B cell (primary cell): ENCODE results near the gene FHIT. TPM values are rescaled to one million over a fixed set of nuclear protein-coding genes. Genes with fewer than 3 reads are reported as not detected.

Source experiments
- ATAC-seq: fragments of 200-7000 bp; cut with Tn5 transposase; one replicate; pipeline ENCODE4 v1.10.0; 2021; ENCODE audit warnings: low read depth, mild to moderate bottlenecking, moderate number of reproducible peaks, moderate library complexity
- CTCF ChIA-PET: fragments of 350-600 bp; sonication (Branson Sonifier 250); formaldehyde crosslinking; loops from one replicate; lab custom pipeline; 2021; ENCODE audit warnings: antibody characterized with exemption, inconsistent platforms; lab: Charles Lee
- POLR2A ChIA-PET: fragments of 350-600 bp; sonication (Branson Sonifier 250); formaldehyde crosslinking; loops from one replicate; lab custom pipeline; 2021; ENCODE audit warnings: antibody characterized with exemption; lab: Charles Lee
- DNase-seq: peaks from one replicate; pipeline ENCODE4 v3.0.0; 2013
- H2AFZ ChIP-seq: 2 replicates; pipeline ENCODE4 v1.6.1; 2012; ENCODE audit warnings: mild to moderate bottlenecking, low read depth, low read length; ENCODE audit not compliant: insufficient read depth, poor library complexity, severe bottlenecking
- H3K27ac ChIP-seq, 2 donors: 1 replicate in 1 of 2; 2 replicates in 1 of 2; pipeline ENCODE4 v1.5.1; 2012 to 2013; ENCODE audit warnings: low read length in 2 of 2, mild to moderate bottlenecking in 2 of 2, moderate library complexity in 1 of 2
- H3K27me3 ChIP-seq, 4 experiments: fragments of 200-600 bp in 1 of 4; sonication (generic) in 1 of 4; replicated peaks in 1 of 4; 1 replicate in 2 of 4; 2 replicates in 2 of 4; pipeline versions ENCODE4 v1.6.1 to v1.7.0; 2013 to 2016; ENCODE audit warnings: low read length in 3 of 4, mild to moderate bottlenecking in 2 of 4, mixed read lengths in 1 of 4, moderate library complexity in 1 of 4; ENCODE audit not compliant: insufficient read depth in 4 of 4, control insufficient read depth in 3 of 4; ENCODE audit errors: control extremely low read depth in 1 of 4
- H3K36me3 ChIP-seq, 2 experiments: replicated peaks in 1 of 2; 1 replicate in 1 of 2; 2 replicates in 1 of 2; pipeline versions ENCODE4 v1.6.1 to v1.7.1; 2013; ENCODE audit warnings: low read length in 1 of 2; ENCODE audit not compliant: insufficient read depth in 2 of 2, control insufficient read depth in 1 of 2; ENCODE audit errors: control extremely low read depth in 1 of 2, extremely low read depth in 1 of 2
- H3K4me1 ChIP-seq, 2 donors: fragments of 200-600 bp in 1 of 2; sonication (generic) in 1 of 2; 1 replicate in 1 of 2; 2 replicates in 1 of 2; pipeline versions ENCODE4 v1.5.1 to v1.6.1; 2013 to 2017; ENCODE audit warnings: low read length in 2 of 2; ENCODE audit not compliant: control insufficient read depth in 2 of 2, insufficient read depth in 2 of 2
- H3K4me2 ChIP-seq: replicated peaks from 2 replicates; pipeline ENCODE3; 2012; ENCODE audit warnings: mild to moderate bottlenecking, low read depth, low read length; ENCODE audit not compliant: poor library complexity, severe bottlenecking
- H3K4me3 ChIP-seq, 5 experiments: fragments of 200-600 bp in 1 of 5; sonication (generic) in 1 of 5; 1 replicate in 3 of 5; 2 replicates in 2 of 5; pipeline versions ENCODE4 v1.5.1 to v1.7.0; 2011 to 2016; ENCODE audit warnings: low read length in 4 of 5, mild to moderate bottlenecking in 4 of 5, low read depth in 2 of 5, control low read depth in 1 of 5, moderate library complexity in 1 of 5; ENCODE audit not compliant: insufficient read depth in 1 of 5; ENCODE audit errors: control extremely low read depth in 1 of 5, extremely low read depth in 1 of 5
- H3K79me2 ChIP-seq: fragments of 200-600 bp; sonication (generic); one replicate; pipeline ENCODE4 v1.6.0; 2016; ENCODE audit warnings: low read length; ENCODE audit not compliant: control insufficient read depth, insufficient read depth
- H3K9ac ChIP-seq: fragments of 200-600 bp; sonication (generic); 2 replicates; pipeline ENCODE4 v1.6.1; 2017; ENCODE audit warnings: mild to moderate bottlenecking, low read length, moderate library complexity
- H3K9me3 ChIP-seq, 3 donors: one replicate each; pipeline versions ENCODE4 v1.6.1 to v1.7.1; 2013; ENCODE audit warnings: low read length in 2 of 3; ENCODE audit not compliant: control insufficient read depth in 2 of 3, insufficient read depth in 1 of 3; ENCODE audit errors: control extremely low read depth in 1 of 3
- H4K20me1 ChIP-seq: 2 replicates; pipeline ENCODE4 v1.6.0; 2012; ENCODE audit warnings: mild to moderate bottlenecking, low read length; ENCODE audit not compliant: insufficient read depth, control insufficient read depth, poor library complexity, severe bottlenecking
- H3K27ac Mint-ChIP-seq: one replicate; pipeline ENCODE4 v1.8.0; 2021; ENCODE audit warnings: mixed read lengths
- H3K27me3 Mint-ChIP-seq: one replicate; pipeline ENCODE4 v1.8.0; 2021; ENCODE audit warnings: mixed read lengths
- H3K4me1 Mint-ChIP-seq: one replicate; pipeline ENCODE4 v1.8.0; 2021; ENCODE audit warnings: mixed read lengths
- H3K4me3 Mint-ChIP-seq: one replicate; pipeline ENCODE4 v1.8.0; 2021; ENCODE audit warnings: mixed read lengths
- H3K9me3 Mint-ChIP-seq: one replicate; pipeline ENCODE4 v1.8.0; 2022; ENCODE audit warnings: mixed read lengths; ENCODE audit not compliant: insufficient read depth
- EZH2 ChIP-seq: IDR thresholded peaks from 2 replicates; pipeline ENCODE4 v1.6.1; 2012; ENCODE audit warnings: borderline replicate concordance, low read depth, mild to moderate bottlenecking, moderate library complexity, low read length; ENCODE audit not compliant: insufficient read depth, poor library complexity, severe bottlenecking
- WGBS: methylation state at CpG from one replicate; pipeline ENCODE4 v1.1.5; 2013; ENCODE audit warnings: missing lambda C conversion rate; ENCODE audit not compliant: insufficient coverage; 5-methylcytosine and 5-hydroxymethylcytosine counted together
- intact Hi-C: fragments of 100-400 bp; cut with micrococcal nuclease; formaldehyde crosslinking; loops from one replicate; pipeline ENCODE4 v1.10.0; 2022
- polyA plus RNA-seq: library from polyadenylated mRNA; depleted of rRNA; stranded (reverse); fragments of >200 nt; gene quantifications from 2 replicates; pipeline ENCODE4 v1.2.3, GENCODE V29; 2012
- total RNA-seq, 2 donors: library from RNA; stranded (reverse); fragments of 120-200 nt in 1 of 2; gene quantifications; 1 replicate in 1 of 2; 2 replicates in 1 of 2; pipeline versions ENCODE4 v1.2.3 to v1.2.4, GENCODE V29; 2013 to 2022
- TF ChIP-seq, protein P1 (sequence below): fragments of 200-600 bp; IDR thresholded peaks from one replicate; pipeline ENCODE4 v1.8.0; 2022; ENCODE audit warnings: antibody characterized with exemption, mild to moderate bottlenecking

The FHIT gene
- total and polyA plus RNA-seq, 2 donors (not counting 1 experiment from before 2014, with no cell fraction given): 1.7 to 7.8 TPM

- H3K4me2 ChIP-seq: no peak overlapping the region
- 100% methylated on average over 1 of the region's 1 CpG for WGBS
- no peaks in the 10 kb centered on the region for H3K27me3 ChIP-seq
- H3K9me3 ChIP-seq: peaks cover under 1 to 4% (median 4%) of the 10 kb centered on the region in 3 donors
- no peaks in the 10 kb centered on the region for H3K79me2 ChIP-seq
- no peak for ATAC-seq
- H3K4me3 ChIP-seq: no peak overlapping the region
- no peak overlapping the region for H3K27ac ChIP-seq
- no peak overlapping the region for H3K27ac Mint-ChIP-seq
- CTCF ChIA-PET: no interaction called here
- no peak overlapping the region for H3K4me3 Mint-ChIP-seq
- POLR2A ChIA-PET: no interaction called here
- H3K4me1 ChIP-seq: peaks cover 0 to 3% of the 10 kb centered on the region in 2 donors
- no peak for DNase-seq
- no peak overlapping the region for H2AFZ ChIP-seq
- no peaks in the 10 kb centered on the region for H4K20me1 ChIP-seq
- no peak for TF ChIP-seq EZH2
- TF ChIP-seq, protein P1, sequence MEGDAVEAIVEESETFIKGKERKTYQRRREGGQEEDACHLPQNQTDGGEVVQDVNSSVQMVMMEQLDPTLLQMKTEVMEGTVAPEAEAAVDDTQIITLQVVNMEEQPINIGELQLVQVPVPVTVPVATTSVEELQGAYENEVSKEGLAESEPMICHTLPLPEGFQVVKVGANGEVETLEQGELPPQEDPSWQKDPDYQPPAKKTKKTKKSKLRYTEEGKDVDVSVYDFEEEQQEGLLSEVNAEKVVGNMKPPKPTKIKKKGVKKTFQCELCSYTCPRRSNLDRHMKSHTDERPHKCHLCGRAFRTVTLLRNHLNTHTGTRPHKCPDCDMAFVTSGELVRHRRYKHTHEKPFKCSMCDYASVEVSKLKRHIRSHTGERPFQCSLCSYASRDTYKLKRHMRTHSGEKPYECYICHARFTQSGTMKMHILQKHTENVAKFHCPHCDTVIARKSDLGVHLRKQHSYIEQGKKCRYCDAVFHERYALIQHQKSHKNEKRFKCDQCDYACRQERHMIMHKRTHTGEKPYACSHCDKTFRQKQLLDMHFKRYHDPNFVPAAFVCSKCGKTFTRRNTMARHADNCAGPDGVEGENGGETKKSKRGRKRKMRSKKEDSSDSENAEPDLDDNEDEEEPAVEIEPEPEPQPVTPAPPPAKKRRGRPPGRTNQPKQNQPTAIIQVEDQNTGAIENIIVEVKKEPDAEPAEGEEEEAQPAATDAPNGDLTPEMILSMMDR: no peak
- no peaks in the 10 kb centered on the region for H3K36me3 ChIP-seq
- intact Hi-C loops: no loop called here
- no peak overlapping the region for H3K9ac ChIP-seq
- no peaks in the 10 kb centered on the region for H3K27me3 Mint-ChIP-seq
- peaks cover 6% of the 10 kb centered on the region for H3K9me3 Mint-ChIP-seq
- H3K4me1 Mint-ChIP-seq: peaks cover 4% of the 10 kb centered on the region
Measured at GRCh38 chr3:60754617-60755016, 496.6 kb downstream of the FHIT start.

DNA sequence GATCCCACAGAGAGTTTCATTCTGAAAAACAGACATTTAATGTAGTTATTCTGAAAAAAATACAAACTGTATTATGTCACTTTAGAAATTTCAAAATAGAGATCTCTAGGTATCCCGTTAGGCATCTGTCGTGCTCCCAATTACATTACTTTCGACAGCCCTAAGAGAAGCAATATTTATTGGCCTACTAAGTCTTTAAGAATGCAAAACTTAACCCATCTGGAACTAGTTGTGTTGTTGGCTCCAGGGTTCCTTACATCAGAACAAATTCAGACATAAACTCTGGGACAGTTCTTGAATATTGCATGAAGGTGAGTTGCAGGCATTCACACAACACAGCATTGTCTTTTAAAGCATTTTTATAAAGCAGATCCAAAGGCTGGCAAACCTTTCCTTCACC, 498.4 kb downstream of the FHIT start:
- H3K36me3 ChIP-seq: no peaks in the 10 kb centered on the region
- H3K4me2 ChIP-seq: no peak overlapping the region
- no peaks in the 10 kb centered on the region for H3K79me2 ChIP-seq
- H3K27ac ChIP-seq: no peak overlapping the region
- peaks cover 0 to under 1% of the 10 kb centered on the region in 2 donors for H3K4me1 ChIP-seq
- peaks cover 1 to 4% (median 4%) of the 10 kb centered on the region in 3 donors for H3K9me3 ChIP-seq
- H3K27me3 ChIP-seq: no peaks in the 10 kb centered on the region
- peaks cover 6% of the 10 kb centered on the region for H3K9me3 Mint-ChIP-seq
- H3K4me3 Mint-ChIP-seq: no peak overlapping the region
- ChIA-PET POLR2A (no interaction called here), CTCF (no interaction called here)
- intact Hi-C loops: no loop called here
- no peaks in the 10 kb centered on the region for H3K27me3 Mint-ChIP-seq
- H2AFZ ChIP-seq: no peak overlapping the region
- H3K4me1 Mint-ChIP-seq: no peaks in the 10 kb centered on the region
- DNase-seq (no peak), ATAC-seq (no peak)
- TF ChIP-seq, protein P1: no peak
- TF ChIP-seq EZH2: no peak
- H3K4me3 ChIP-seq: no peak overlapping the region
- H3K9ac ChIP-seq: no peak overlapping the region
- no CpG with 5 or more reads among the region's 3 CpGs for WGBS
- no peaks in the 10 kb centered on the region for H4K20me1 ChIP-seq
- no peak overlapping the region for H3K27ac Mint-ChIP-seq
